ENCODE measurements around the gene ERICH4. TPM values are rescaled to one million over a fixed set of nuclear protein-coding genes. Genes with fewer than 3 reads are reported as not detected.
A peak's percentile ranks its signal among the peaks of the same experiment; 100 is the strongest.
"Not testable (repeated sequence)": the region's sequence is repeated elsewhere in the genome, so short reads cannot be mapped to it uniquely, and the experiment has no call there.

The ERICH4 gene
- total RNA-seq, 1 experiment from 2014 or later: not detected

GRCh38 chr19:41478875-41479756, 36.2 kb downstream of the ERICH4 start:
- DNase-seq (ENCODE audit: low read depth): peak; percentile 17

- DNase-seq (ENCODE audit: low read depth): peak; percentile 91
Observed at GRCh38 chr19:41479757-41480191, 36.8 kb downstream of the ERICH4 start.

GRCh38 chr19:41480336-41480735, 37.4 kb downstream of the ERICH4 start:
- DNase-seq (ENCODE audit: low read depth): peak; percentile 66

GRCh38 chr19:41484822-41485221, 41.9 kb downstream of the ERICH4 start:
- no peak for DNase-seq (ENCODE audit: low read depth)

GRCh38 chr19:41486953-41487352, 44.0 kb downstream of the ERICH4 start:
- DNase-seq (ENCODE audit: low read depth): not testable (repeated sequence)

GRCh38 chr19:41492843-41493242, 49.9 kb downstream of the ERICH4 start:
- DNase-seq (ENCODE audit: low read depth): no peak

Other genes with a start within 250 kb of the ERICH4 start
- 0.77 and 5.0 TPM in 2 replicates for gene CYP2S1, start 249.9 kb upstream of the ERICH4 start, total RNA-seq (2014; rRNA removed; shearing (Covaris generic))
- 170 and 174 TPM in 2 replicates for gene AXL, start 223.9 kb upstream of the ERICH4 start, total RNA-seq (2014; rRNA removed; shearing (Covaris generic))
- gene HNRNPUL1, start 178.8 kb upstream of the ERICH4 start, total RNA-seq (2014; rRNA removed; shearing (Covaris generic)): 148 and 172 TPM in 2 replicates
- gene CCDC97, start 133.0 kb upstream of the ERICH4 start, total RNA-seq (2014; rRNA removed; shearing (Covaris generic)): 16.0 and 16.9 TPM in 2 replicates
- gene TGFB1, start 89.2 kb upstream of the ERICH4 start, total RNA-seq (2014; rRNA removed; shearing (Covaris generic)): 9.1 and 35.6 TPM in 2 replicates
- gene B9D2, start 79.0 kb upstream of the ERICH4 start, total RNA-seq (2014; rRNA removed; shearing (Covaris generic)): 4.9 and 14.8 TPM in 2 replicates
- gene TMEM91, start 66.6 kb upstream of the ERICH4 start, total RNA-seq (2014; rRNA removed; shearing (Covaris generic)): 1.6 and 1.7 TPM in 2 replicates
- 74.3 and 90.0 TPM in 2 replicates for gene EXOSC5, start 45.8 kb upstream of the ERICH4 start, total RNA-seq (2014; rRNA removed; shearing (Covaris generic))
- 37.2 and 41.4 TPM in 2 replicates for gene BCKDHA, start 45.3 kb upstream of the ERICH4 start, total RNA-seq (2014; rRNA removed; shearing (Covaris generic))
- gene B3GNT8, start 15.8 kb upstream of the ERICH4 start, total RNA-seq (2014; rRNA removed; shearing (Covaris generic)): 0.06 TPM in 1 of 2 replicates, not detected in the other
- gene DMAC2, start 3.2 kb upstream of the ERICH4 start, total RNA-seq (2014; rRNA removed; shearing (Covaris generic)): 71.5 and 99.0 TPM in 2 replicates
- 0.12 TPM in 1 of 2 replicates, not detected in the other for gene CEACAM21, start 133.0 kb downstream of the ERICH4 start, total RNA-seq (2014; rRNA removed; shearing (Covaris generic))
- not detected in 2 replicates for gene CEACAM4, start 183.9 kb downstream of the ERICH4 start, total RNA-seq (2014; rRNA removed; shearing (Covaris generic))
- gene CEACAM7, start 245.1 kb downstream of the ERICH4 start, total RNA-seq (2014; rRNA removed; shearing (Covaris generic)): not detected in 2 replicates

Measured in Daoy (cell line).